ENCODE data around the gene CYP27C1.
"Not testable (repeated sequence)": the region's sequence is repeated elsewhere in the genome, so short reads cannot be mapped to it uniquely, and the experiment has no call there.

Gene CYP27C1

DNA sequence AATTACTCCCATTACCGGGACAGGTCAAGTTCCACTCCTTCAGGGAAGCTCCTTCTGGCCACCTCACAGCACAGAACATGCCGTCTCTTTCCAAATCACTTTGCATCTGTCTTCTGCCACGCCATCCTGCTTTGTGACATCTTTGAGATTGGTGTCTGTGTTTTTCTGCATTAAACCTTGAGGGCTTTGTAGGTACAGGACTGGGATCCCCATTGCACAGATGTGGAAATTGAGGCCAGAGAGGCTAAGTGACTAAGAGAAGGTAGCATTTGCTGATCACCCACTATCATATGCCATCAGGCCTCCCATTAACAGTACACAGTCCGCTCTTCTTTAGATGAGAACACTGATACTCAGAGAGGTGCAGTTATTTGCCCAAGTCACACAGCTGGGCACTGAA, 9.5 kb upstream of the CYP27C1 start:
- Mint-ChIP-seq H3K9me3 (peaks cover 5% of the 10 kb centered on the region), H3K27ac (no peak overlapping the region), H3K36me3 (ENCODE audit: low read depth) (no peaks in the 10 kb centered on the region), H3K4me3 (no peak overlapping the region), H3K27me3 (peaks cover 35% of the 10 kb centered on the region), H3K4me1 (ENCODE audit: low read depth) (peaks cover 5% of the 10 kb centered on the region)
- intact Hi-C loops (cut with micrococcal nuclease): no loop called here

DNA sequence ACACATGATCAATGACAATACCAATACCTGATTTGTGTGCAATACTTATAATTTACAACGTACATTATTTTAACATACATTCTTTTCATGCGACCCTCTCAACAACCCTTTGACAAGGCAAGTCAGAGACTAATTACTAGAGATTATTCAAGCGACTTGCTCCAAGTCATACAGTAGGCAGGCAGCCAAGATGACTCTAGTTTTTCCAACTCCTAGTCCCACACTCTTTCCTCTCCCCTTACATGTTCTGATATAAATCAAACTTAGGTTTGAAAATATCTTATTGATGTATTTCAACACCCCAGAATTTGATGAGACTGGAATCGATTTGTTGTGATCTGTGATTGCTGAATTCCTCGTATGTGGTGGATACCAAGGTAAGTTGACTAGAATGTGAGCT, 8.0 kb upstream of the CYP27C1 start:
- Mint-ChIP-seq H3K4me1 (ENCODE audit: low read depth) (peaks cover 5% of the 10 kb centered on the region), H3K27me3 (peaks cover 45% of the 10 kb centered on the region), H3K27ac (no peak overlapping the region), H3K4me3 (no peak overlapping the region), H3K36me3 (ENCODE audit: low read depth) (no peaks in the 10 kb centered on the region), H3K9me3 (no peaks in the 10 kb centered on the region)
- intact Hi-C loops (cut with micrococcal nuclease): no loop called here

DNA sequence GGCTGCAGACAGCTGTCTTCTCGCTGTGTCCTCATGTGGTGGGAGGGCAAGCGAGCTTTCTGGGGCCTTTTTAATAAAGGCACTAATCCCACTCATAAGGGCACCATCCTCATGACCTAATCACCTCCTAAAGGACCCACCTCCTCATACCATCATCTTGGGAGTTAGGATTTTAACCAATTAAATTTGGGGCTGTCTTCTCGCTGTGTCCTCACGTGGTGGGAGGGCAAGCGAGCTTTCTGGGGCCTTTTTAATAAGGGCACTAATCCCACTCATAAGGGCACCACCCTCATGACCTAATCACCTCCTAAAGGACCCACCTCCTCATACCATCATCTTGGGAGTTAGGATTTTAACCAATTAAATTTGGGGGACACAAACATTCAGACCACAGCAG, 7.2 kb upstream of the CYP27C1 start:
- H3K9me3 Mint-ChIP-seq; H3K4me3 Mint-ChIP-seq; H3K36me3 Mint-ChIP-seq (ENCODE audit: low read depth); H3K4me1 Mint-ChIP-seq (ENCODE audit: low read depth); H3K27ac Mint-ChIP-seq; intact Hi-C loops (cut with micrococcal nuclease): not testable (repeated sequence)
- H3K27me3 Mint-ChIP-seq: peaks cover 53% of the 10 kb centered on the region

DNA sequence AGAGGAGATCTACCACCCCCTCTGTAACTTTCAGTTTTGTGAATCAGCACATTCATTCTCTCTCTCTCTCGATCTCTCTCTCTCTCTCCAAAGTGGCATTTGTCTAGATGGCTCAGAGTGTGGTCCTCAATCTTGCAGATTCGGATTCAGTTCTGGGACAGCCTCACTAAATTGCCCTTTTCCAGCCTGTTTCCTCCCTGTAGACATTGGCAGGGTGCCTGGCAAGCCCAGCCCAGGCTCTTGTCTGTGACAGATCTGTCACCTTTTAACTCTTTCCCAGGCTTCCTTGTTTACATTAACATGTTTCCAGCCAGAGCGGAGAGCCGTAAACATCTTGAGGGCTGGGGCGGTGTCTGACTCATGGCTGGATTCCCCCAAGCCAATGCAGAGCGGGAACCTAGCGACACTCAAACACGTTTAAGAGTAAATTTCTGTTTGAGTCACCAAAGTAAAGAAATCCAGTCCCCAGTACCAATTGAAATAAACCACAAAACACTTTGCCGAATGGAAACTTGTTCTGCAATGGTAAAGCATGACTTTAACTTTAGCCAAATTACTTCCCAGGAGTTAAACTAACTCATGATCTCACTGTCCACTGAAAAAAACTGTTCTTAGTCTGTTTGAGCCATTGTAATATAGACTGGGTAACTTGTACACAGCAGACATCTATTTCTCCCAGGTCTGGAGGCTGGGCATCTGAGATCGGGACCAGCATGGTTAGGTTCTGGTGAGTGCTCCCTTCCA, 6.6 kb upstream of the CYP27C1 start:
- H3K4me1 Mint-ChIP-seq (ENCODE audit: low read depth): peaks cover 5% of the 10 kb centered on the region
- no peaks in the 10 kb centered on the region for H3K9me3 Mint-ChIP-seq
- H3K27ac Mint-ChIP-seq: no peak overlapping the region
- no peak overlapping the region for H3K4me3 Mint-ChIP-seq
- intact Hi-C loops (cut with micrococcal nuclease): no loop called here
- no peaks in the 10 kb centered on the region for H3K36me3 Mint-ChIP-seq (ENCODE audit: low read depth)
- H3K27me3 Mint-ChIP-seq: peaks cover 58% of the 10 kb centered on the region

DNA sequence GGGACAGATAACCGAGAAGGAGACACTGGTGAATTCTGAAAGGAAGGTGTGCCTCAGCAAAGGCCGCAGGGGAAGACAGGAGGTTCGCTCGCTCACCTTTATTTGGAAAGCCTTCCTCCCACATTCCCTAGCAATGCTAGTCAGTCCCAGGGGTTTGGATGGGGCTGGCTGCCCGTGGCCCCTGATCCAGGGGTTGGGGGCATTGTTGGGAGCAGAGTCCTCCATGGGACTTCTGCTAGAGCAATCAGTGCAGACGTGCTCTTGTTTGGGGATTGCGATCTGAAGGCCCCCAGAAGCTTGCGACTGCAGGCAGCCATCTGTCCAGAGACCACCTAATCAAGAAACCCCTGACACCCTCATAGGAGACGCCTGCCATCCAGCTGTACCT, 6.0 kb upstream of the CYP27C1 start:
- Mint-ChIP-seq H3K27ac (no peak overlapping the region), H3K36me3 (ENCODE audit: low read depth) (no peaks in the 10 kb centered on the region), H3K9me3 (no peaks in the 10 kb centered on the region), H3K27me3 (peaks cover 63% of the 10 kb centered on the region), H3K4me1 (ENCODE audit: low read depth) (peaks cover 5% of the 10 kb centered on the region), H3K4me3 (no peak overlapping the region)
- intact Hi-C loops (cut with micrococcal nuclease): no loop called here

DNA sequence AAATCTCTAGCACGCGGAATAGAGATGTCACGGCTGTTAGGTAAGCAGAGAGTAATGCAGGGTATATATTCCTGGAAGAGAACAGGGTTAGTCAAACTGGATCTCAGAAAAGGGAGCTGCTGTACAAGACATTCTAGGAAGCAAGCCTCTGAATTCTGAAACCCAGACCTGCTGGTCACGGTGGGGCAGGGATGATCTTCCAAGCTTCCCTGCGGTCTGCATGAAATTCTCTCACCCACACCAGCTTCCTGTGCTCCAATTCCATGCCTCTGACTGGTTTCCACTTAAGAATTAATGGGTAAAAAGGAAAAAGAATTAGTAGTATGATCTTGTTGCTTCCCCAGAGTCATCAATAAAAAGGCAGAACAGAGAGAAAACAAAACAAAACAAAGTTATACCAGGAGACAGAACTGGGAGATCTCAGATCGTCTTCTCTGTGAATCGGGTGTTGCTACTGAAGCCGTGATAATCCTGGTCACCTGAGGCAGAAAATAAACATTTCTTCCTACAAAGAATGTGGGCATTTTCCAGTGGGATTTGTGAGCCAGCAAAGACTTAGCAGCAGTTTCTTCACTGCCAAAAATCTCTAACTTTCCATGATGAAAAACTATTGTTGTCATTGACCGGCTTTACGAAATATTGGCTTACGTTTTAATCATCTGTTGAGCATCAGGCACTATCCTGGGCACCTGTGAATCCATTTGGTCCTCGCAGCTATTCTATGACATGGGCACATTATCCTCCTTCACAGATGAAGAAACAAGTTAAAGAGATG, 5.3 kb upstream of the CYP27C1 start:
- Mint-ChIP-seq H3K9me3 (no peaks in the 10 kb centered on the region), H3K4me3 (no peak overlapping the region), H3K4me1 (ENCODE audit: low read depth) (peaks cover 11% of the 10 kb centered on the region), H3K27me3 (peaks cover 69% of the 10 kb centered on the region), H3K36me3 (ENCODE audit: low read depth) (no peaks in the 10 kb centered on the region), H3K27ac (no peak overlapping the region)
- intact Hi-C loops (cut with micrococcal nuclease): no loop called here

DNA sequence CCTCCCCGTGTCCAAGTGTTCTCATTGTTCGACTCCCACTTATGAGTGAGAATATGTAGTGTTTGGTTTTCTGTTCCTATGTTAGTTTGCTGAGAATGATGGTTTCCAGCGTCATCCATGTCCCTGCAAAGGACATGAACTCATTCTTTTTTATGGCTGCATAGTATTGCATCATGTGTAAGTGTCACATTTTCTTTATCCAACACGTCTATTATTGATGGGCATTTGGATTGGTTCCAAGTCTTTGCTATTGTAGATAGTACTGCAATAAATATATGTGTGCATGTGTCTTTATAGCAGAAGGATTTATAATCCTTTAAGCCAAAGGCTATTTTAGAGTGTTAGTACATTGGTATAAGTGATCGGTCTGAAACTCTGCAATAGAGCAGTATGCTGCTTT, 4.0 kb upstream of the CYP27C1 start:
- H3K36me3 Mint-ChIP-seq (ENCODE audit: low read depth); H3K4me3 Mint-ChIP-seq; H3K27ac Mint-ChIP-seq; intact Hi-C loops (cut with micrococcal nuclease); H3K9me3 Mint-ChIP-seq: not testable (repeated sequence)
- Mint-ChIP-seq H3K4me1 (ENCODE audit: low read depth) (peaks cover 15% of the 10 kb centered on the region), H3K27me3 (peaks cover 76% of the 10 kb centered on the region)

DNA sequence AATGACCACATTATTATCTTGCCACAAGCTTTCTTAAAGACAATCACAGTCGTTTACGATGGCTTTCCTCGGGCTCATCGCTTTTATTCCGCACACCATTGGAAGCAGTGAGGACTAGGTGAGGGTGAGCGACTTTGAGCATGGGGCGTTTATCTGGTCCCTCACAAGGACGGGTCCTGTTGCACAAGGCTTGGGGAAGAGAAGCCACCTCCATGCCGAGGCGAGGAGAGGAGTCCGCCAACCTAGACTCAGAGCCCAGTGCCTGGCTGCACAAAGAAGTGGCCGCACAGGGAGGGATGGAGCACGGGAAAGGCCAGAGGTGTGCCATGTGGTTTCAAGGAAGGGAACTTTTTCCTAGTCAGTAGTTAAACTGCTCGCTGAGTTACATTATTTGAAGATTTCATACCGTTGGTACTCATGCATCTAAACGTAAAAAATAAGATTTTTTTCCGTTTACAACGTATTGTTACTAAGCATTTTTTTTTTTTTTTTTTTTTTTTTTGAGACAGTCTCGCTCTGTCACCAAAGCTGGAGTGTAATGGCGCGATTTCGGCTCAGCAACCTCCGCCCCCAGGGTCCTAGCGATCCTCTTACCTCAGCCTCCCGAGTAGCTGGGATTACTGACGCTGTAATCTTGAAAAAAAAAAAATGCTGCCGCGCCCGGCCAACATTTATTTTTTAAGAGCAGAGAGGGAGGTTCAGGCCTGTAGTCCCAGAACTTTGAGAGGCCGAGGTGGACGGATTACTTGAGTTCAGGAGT, 849 bp upstream of the CYP27C1 start:
- H3K27me3 Mint-ChIP-seq: peaks cover 86% of the 10 kb centered on the region
- no peak overlapping the region for H3K27ac Mint-ChIP-seq
- H3K4me1 Mint-ChIP-seq (ENCODE audit: low read depth): peaks cover 16% of the 10 kb centered on the region
- intact Hi-C loops (cut with micrococcal nuclease): no loop called here
- H3K4me3 Mint-ChIP-seq: no peak overlapping the region
- H3K9me3 Mint-ChIP-seq: no peaks in the 10 kb centered on the region
- H3K36me3 Mint-ChIP-seq (ENCODE audit: low read depth): no peaks in the 10 kb centered on the region

DNA sequence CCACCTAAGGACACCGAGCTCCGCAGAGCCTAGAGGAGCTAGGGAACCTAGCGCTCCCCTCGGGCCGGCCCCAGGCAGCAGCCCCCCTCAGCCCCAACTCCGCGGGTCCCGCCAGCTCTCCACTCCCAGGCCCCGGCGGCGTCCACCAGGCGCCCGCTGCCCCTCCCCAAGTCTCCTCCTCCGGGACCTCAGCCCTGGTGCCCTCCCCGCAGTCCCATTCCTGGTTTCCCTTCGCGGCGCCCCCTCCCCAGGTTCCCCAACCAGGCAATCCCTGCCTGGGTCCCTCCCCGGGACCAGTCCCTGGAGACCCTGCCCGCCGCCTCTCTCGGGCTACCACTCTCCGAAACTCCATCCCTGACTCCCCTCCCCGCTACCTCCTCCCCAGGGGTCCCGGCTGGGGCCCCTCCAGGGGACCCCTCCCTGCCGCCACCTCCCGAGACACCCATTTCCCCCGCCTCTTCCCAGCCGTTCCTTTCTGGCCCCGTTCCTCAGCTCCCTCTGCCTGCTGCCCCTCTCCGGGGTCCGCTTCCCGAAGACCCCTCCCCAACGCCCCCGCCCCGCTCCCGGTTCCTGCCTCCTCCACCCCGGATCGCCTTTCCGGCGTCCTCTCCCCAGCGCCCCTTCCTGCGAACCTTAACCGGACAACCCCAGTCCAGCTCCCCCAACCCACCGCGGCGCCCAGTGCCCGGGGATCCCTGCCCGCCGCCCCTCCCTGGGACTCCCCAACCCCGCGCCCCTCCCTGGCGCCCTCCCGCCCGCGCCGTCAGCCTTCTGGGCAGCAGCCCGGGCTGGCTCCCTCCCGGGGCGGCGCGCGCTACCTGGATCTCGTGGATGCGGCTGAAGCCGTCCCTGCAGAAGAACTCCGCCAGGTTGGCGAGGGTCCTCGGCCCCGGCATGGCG, 678 bp downstream of the CYP27C1 start:
- intact Hi-C loops (cut with micrococcal nuclease): no loop called here
- Mint-ChIP-seq H3K27ac (no peak overlapping the region), H3K27me3 (peaks cover 80% of the 10 kb centered on the region), H3K4me3 (peak overlapping the region; percentile 53), H3K9me3 (no peaks in the 10 kb centered on the region), H3K36me3 (ENCODE audit: low read depth) (no peaks in the 10 kb centered on the region), H3K4me1 (ENCODE audit: low read depth) (peaks cover 16% of the 10 kb centered on the region)

DNA sequence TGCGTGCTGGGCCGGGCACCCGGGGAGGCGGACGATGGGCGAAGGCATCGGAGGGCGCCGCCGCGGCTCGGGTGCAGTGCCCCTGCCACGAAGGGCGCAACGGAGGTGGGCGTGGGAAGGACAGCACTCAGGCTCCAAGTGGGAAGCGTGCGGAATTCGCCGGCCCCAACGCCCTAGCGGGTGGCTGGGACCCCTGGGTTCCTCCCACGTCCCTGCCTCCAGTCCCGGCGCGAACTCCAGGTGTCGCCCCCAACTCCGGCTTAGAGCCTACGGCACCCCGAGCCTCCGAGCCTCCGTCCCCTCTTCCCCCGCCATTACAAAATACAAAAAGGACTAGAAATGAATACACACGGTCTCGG, 1.3 kb downstream of the CYP27C1 start:
- Mint-ChIP-seq H3K9me3 (no peaks in the 10 kb centered on the region), H3K4me1 (ENCODE audit: low read depth) (peaks cover 16% of the 10 kb centered on the region), H3K27me3 (peaks cover 78% of the 10 kb centered on the region), H3K4me3 (peak overlapping the region; percentile 59), H3K36me3 (ENCODE audit: low read depth) (no peaks in the 10 kb centered on the region), H3K27ac (no peak overlapping the region)
- intact Hi-C loops (cut with micrococcal nuclease): no loop called here

DNA sequence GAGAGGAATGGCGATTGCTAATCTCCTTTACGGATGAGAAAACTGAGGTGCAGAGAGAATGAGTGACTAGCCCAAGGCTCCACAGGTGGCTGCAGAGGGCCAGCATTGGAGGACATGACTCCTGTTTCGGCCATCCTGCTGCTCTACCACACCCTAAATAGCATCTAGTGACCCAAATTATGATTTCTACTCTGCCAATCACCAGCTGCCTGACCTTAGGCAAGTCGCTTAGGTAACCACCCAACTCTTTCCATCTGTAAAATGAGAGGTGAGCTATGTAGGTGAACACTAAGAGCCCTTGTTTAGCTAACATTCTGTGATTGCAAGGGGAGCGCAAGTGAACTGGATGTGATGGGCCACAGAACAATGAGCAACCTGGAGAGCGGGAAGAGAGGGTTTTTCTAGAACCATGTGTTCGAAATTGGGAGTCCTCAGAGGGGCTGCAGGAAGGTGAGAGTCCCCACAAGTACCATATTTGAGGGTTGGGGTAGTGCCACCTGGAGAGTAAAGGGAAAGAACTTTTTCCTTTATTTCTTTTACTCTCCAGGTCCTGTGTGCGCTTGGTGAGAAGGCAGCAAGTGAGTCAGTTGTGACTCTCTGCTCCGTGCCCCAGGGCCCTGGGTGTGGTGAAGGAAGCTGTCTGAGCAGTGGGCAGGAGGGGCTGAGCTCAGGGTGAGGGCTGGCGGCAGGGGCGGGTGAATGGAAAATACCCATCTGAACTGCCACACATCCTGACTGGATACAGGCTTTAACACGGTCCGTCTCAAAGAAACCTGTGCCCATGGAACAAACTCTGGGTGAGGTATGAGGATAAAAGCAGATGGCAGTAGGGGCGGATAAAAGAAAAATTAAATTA, 2.4 kb downstream of the CYP27C1 start:
- Mint-ChIP-seq H3K36me3 (ENCODE audit: low read depth) (no peaks in the 10 kb centered on the region), H3K27me3 (peaks cover 80% of the 10 kb centered on the region), H3K27ac (no peak overlapping the region), H3K4me1 (ENCODE audit: low read depth) (peaks cover 16% of the 10 kb centered on the region), H3K4me3 (no peak overlapping the region), H3K9me3 (no peaks in the 10 kb centered on the region)
- intact Hi-C loops (cut with micrococcal nuclease): no loop called here

DNA sequence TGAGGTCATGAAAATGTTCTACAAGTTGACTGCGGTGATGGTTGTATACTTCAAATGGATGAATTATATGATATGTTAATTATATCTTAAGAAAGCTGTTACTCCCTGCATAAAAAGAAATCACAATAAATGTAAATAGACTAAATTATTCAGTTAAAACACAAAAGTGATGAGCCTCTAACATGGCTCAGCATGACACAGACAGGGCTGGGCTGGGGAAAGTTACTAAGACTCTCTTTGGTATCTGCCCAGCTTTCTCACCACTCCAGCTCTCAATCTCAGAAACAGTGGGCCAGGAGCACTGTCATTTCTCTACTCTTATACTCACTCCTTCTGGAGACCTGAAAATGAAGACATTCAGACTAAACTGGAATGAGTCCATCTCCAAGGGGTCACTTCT, 3.5 kb downstream of the CYP27C1 start:
- Mint-ChIP-seq H3K27me3 (peaks cover 81% of the 10 kb centered on the region), H3K27ac (no peak overlapping the region), H3K36me3 (ENCODE audit: low read depth) (no peaks in the 10 kb centered on the region), H3K4me3 (no peak overlapping the region), H3K4me1 (ENCODE audit: low read depth) (peaks cover 16% of the 10 kb centered on the region), H3K9me3 (no peaks in the 10 kb centered on the region)
- intact Hi-C loops (cut with micrococcal nuclease): no loop called here

DNA sequence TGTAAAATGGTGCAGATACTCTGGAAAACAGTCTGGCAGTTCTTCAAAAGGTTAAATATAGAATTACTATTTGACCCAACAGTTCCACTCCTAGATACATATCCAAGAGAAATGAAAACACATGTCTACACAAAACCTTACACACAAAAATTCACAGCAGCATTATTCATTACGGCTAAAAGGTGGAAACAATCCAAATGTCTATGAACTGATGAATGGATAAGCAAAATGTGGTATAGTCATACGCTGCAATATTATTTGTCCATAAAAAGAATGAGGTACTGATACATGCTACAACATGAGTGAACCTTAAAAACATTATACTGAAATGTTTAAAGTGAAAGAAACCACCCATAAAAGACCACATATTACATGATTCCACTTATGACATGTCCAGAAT, 4.0 kb downstream of the CYP27C1 start:
- H3K9me3 Mint-ChIP-seq: no peaks in the 10 kb centered on the region
- intact Hi-C loops (cut with micrococcal nuclease): no loop called here
- no peaks in the 10 kb centered on the region for H3K36me3 Mint-ChIP-seq (ENCODE audit: low read depth)
- peaks cover 78% of the 10 kb centered on the region for H3K27me3 Mint-ChIP-seq
- no peak overlapping the region for H3K4me3 Mint-ChIP-seq
- peaks cover 16% of the 10 kb centered on the region for H3K4me1 Mint-ChIP-seq (ENCODE audit: low read depth)
- no peak overlapping the region for H3K27ac Mint-ChIP-seq
